ENCODE measurements around the gene FRAT2.

- TF ChIP-seq, protein P1, sequence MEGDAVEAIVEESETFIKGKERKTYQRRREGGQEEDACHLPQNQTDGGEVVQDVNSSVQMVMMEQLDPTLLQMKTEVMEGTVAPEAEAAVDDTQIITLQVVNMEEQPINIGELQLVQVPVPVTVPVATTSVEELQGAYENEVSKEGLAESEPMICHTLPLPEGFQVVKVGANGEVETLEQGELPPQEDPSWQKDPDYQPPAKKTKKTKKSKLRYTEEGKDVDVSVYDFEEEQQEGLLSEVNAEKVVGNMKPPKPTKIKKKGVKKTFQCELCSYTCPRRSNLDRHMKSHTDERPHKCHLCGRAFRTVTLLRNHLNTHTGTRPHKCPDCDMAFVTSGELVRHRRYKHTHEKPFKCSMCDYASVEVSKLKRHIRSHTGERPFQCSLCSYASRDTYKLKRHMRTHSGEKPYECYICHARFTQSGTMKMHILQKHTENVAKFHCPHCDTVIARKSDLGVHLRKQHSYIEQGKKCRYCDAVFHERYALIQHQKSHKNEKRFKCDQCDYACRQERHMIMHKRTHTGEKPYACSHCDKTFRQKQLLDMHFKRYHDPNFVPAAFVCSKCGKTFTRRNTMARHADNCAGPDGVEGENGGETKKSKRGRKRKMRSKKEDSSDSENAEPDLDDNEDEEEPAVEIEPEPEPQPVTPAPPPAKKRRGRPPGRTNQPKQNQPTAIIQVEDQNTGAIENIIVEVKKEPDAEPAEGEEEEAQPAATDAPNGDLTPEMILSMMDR (IDR thresholded peaks at IDR 0.05; ENCODE audit: insufficient read depth, low read depth, low read length) = no peak
- no peak for TF ChIP-seq EZH2 (IDR thresholded peaks at IDR 0.05; ENCODE audit: insufficient read depth, low read length)
Observed at GRCh38 chr10:97373456-97373855, 38.9 kb upstream of the FRAT2 start.
